Motor neuron (in vitro differentiated cells): ENCODE results near the gene TUBA3D. TPM values are rescaled to one million over a fixed set of nuclear protein-coding genes. Genes with fewer than 3 reads are reported as not detected.
"Not testable (repeated sequence)": the region's sequence is repeated elsewhere in the genome, so short reads cannot be mapped to it uniquely, and the experiment has no call there.

Experiments used
- ATAC-seq, 8 experiments: fragments of 200-7000 bp; cut with Tn5 transposase; replicated peaks in 6 of 8; 2 replicates each; pipeline ENCODE4 v1.8.0; 2021; ENCODE audit warnings: mild to moderate bottlenecking in 8 of 8, moderate library complexity in 8 of 8
- H3K27ac ChIP-seq, 2 donors: fragments of 250-450 bp; sonication (Bioruptor Pico); 2 replicates each; pipeline ENCODE4 v1.9.0; 2021; ENCODE audit warnings: antibody characterized with exemption in 2 of 2, mild to moderate bottlenecking in 2 of 2, moderate library complexity in 1 of 2
- H3K4me1 ChIP-seq, 2 donors: fragments of 250-450 bp; sonication (Bioruptor Pico); replicated peaks in 1 of 2; 2 replicates each; pipeline ENCODE4 v1.6.1; 2021; ENCODE audit warnings: antibody characterized with exemption in 2 of 2, mild to moderate bottlenecking in 2 of 2, moderate library complexity in 1 of 2
- H3K4me3 ChIP-seq, 5 donors: fragments of 250-450 bp; sonication (Bioruptor Pico); 2 replicates each; pipeline ENCODE4 v1.9.0; 2021; ENCODE audit warnings: antibody characterized with exemption in 5 of 5, mild to moderate bottlenecking in 5 of 5, moderate library complexity in 4 of 5
- WGBS, 10 experiments: fragments of 450-650 bp; shearing (Covaris generic); methylation state at CpG; one replicate each; pipeline ENCODE4 v1.0.0; 2022; 5-methylcytosine and 5-hydroxymethylcytosine counted together
- in situ Hi-C, 9 experiments: fragments of 400-800 bp; cut with MboI; loops; one replicate each; pipeline ENCODE4 v1.15.0; 2021; ENCODE audit warnings: low sequenced_read_pairs in 9 of 9, low pct_unique_long_range_greater_than_20kb in 2 of 9; ENCODE audit not compliant: unreplicated experiment in 9 of 9
- total RNA-seq, 8 experiments: library from RNA; unstranded; fragments of 300-600 nt; gene quantifications; 2 replicates each; pipeline versions ENCODE4 v1.2.3 to v1.2.4, GENCODE V29; 2022

The TUBA3D gene
- total RNA-seq, 8 experiments from 2014 or later: 0.23 to 1.4 (median 0.44) TPM; not detected in 2

GRCh38 chr2:131521961-131522781 is 46.3 kb downstream of the TUBA3D start:
- Histone ChIP-seq H3K4me1 (peaks cover 0 to 3% of the 10 kb centered on the region in 2 donors), H3K4me3 (no peak overlapping the region), H3K27ac (no peak overlapping the region)
- in situ Hi-C loops: no loop called here
- WGBS, 10 experiments: 60 to 96% (median 87%) methylated on average over 1 to 5 of the region's 20 CpGs; no CpG with 5 or more reads in 5 of the 10 experiments
- ATAC-seq: peak in 1 of 8 experiments; percentile 20

- H3K4me3 ChIP-seq, in situ Hi-C loops, H3K27ac ChIP-seq, H3K4me1 ChIP-seq, ATAC-seq: not testable (repeated sequence)
- WGBS, 10 experiments: 94 to 100% (median 100%) methylated on average over 1 to 2 of the region's 2 CpGs; no CpG with 5 or more reads in 6 of the 10 experiments
Measured at GRCh38 chr2:131525256-131525655, 49.3 kb downstream of the TUBA3D start.

- in situ Hi-C loops: not testable (repeated sequence)
- WGBS, 10 experiments: 47 to 100% (median 62%) methylated on average over 5 to 14 of the region's 47 CpGs; no CpG with 5 or more reads in 3 of the 10 experiments
- peak within 1 kb of the TSS; percentile 30 to 42 (median 39) for H3K4me3 ChIP-seq
Measured at GRCh38 chr2:131527131-131528001, 51.4 kb downstream of the TUBA3D start, which contains the start of gene CCDC74A. TSS of gene CCDC74A (plus strand) at chr2:131527888. CDS start at chr2:131527971, 83 bp downstream.

GRCh38 chr2:131528981-131529863 is 53.3 kb downstream of the TUBA3D start:
- in situ Hi-C loops, H3K4me1 ChIP-seq, H3K27ac ChIP-seq: not testable (repeated sequence)
- WGBS, 10 experiments: 60 to 95% (median 76%) methylated on average over 2 to 7 of the region's 26 CpGs; no CpG with 5 or more reads in 6 of the 10 experiments
- peak in 1 of 8 experiments; percentile 2 for ATAC-seq
- H3K4me3 ChIP-seq: peak overlapping the region in 1 of 5 donors; percentile 41

More at GRCh38 chr2:131527131-131528001, 51.4 kb downstream of the TUBA3D start, which contains the start of gene CCDC74A:
- H3K4me1 ChIP-seq: not testable (repeated sequence)
- peak within 1 kb of the TSS in 1 of 2 donors; percentile 53 for H3K27ac ChIP-seq
- peak; percentile 82 to 95 (median 92) for ATAC-seq

- H3K27ac ChIP-seq, in situ Hi-C loops, H3K4me3 ChIP-seq, H3K4me1 ChIP-seq, ATAC-seq: not testable (repeated sequence)
- WGBS, 10 experiments: 60 to 82% methylated on average over 1 to 2 of the region's 5 CpGs; no CpG with 5 or more reads in 8 of the 10 experiments
Measured at GRCh38 chr2:131529864-131530445, 54.0 kb downstream of the TUBA3D start.

- H3K4me1 ChIP-seq, in situ Hi-C loops, H3K4me3 ChIP-seq, ATAC-seq, H3K27ac ChIP-seq: not testable (repeated sequence)
- no CpG with 5 or more reads among the region's 22 CpGs for WGBS, 10 experiments
Measured at GRCh38 chr2:131530626-131531344, 54.9 kb downstream of the TUBA3D start.

GRCh38 chr2:131531547-131532185 is 55.7 kb downstream of the TUBA3D start:
- H3K4me3 ChIP-seq, H3K27ac ChIP-seq, in situ Hi-C loops, ATAC-seq, H3K4me1 ChIP-seq: not testable (repeated sequence)
- no CpG with 5 or more reads among the region's 11 CpGs for WGBS, 10 experiments

Other genes with a start within 250 kb of the TUBA3D start
- 1 to 10 TPM in 1 of 8 experiments, under 1 TPM in 6, not detected in 1; 0.25 to 2.0 (median 0.46) TPM for gene RAB6D, start 112.0 kb upstream of the TUBA3D start, total RNA-seq
- gene MZT2A, start 16.3 kb downstream of the TUBA3D start, total RNA-seq: 100 to 1,000 TPM in 5 of 8 experiments, 10 to 100 TPM in 2, 1 to 10 TPM in 1; 9.1 to 141 (median 109) TPM
- gene CCDC74A, start 51.8 kb downstream of the TUBA3D start, total RNA-seq: 10 to 100 TPM in 4 of 8 experiments, 1 to 10 TPM in 3, under 1 TPM in 1; 0.97 to 16.1 (median 12.2) TPM